Parathyroid adenoma (tissue), 2 donors: ENCODE results near the gene DBNDD1.

Experiments
- H2AFZ ChIP-seq: fragments of 300-600 bp; sonication (generic); one replicate; pipeline ENCODE4 v1.7.0; 2017; ENCODE audit warnings: antibody characterized with exemption, mild to moderate bottlenecking
- H3K27ac ChIP-seq: fragments of 300-600 bp; sonication (generic); one replicate; pipeline ENCODE4 v1.7.0; 2017
- H3K27me3 ChIP-seq: fragments of 300-600 bp; sonication (generic); one replicate; pipeline ENCODE4 v1.7.0; 2017; ENCODE audit warnings: low read length; ENCODE audit not compliant: control insufficient read depth, insufficient read depth
- H3K36me3 ChIP-seq: fragments of 300-600 bp; sonication (generic); one replicate; pipeline ENCODE4 v1.7.0; 2017; ENCODE audit warnings: low read length; ENCODE audit not compliant: control insufficient read depth, insufficient read depth
- H3K4me1 ChIP-seq: fragments of 300-600 bp; sonication (generic); one replicate; pipeline ENCODE4 v1.7.0; 2017; ENCODE audit warnings: control low read depth
- H3K4me2 ChIP-seq: fragments of 300-600 bp; sonication (generic); one replicate; pipeline ENCODE4 v1.7.0; 2017; ENCODE audit warnings: low read length
- H3K4me3 ChIP-seq: fragments of 300-600 bp; sonication (generic); one replicate; pipeline ENCODE4 v1.7.0; 2017; ENCODE audit warnings: low read depth, low read length
- H3K79me2 ChIP-seq: fragments of 300-600 bp; sonication (generic); one replicate; pipeline ENCODE4 v1.7.0; 2017; ENCODE audit warnings: control low read depth
- H3K9ac ChIP-seq: fragments of 300-600 bp; sonication (generic); one replicate; pipeline ENCODE4 v1.7.0; 2017; ENCODE audit warnings: mild to moderate bottlenecking
- H3K9me3 ChIP-seq: fragments of 300-600 bp; sonication (generic); one replicate; pipeline ENCODE4 v1.7.0; 2017; ENCODE audit warnings: low read length; ENCODE audit not compliant: control insufficient read depth
- CTCF ChIP-seq: fragments of 300-600 bp; sonication (generic); IDR thresholded peaks from one replicate; pipeline ENCODE4 v1.7.0; 2017; ENCODE audit warnings: antibody characterized with exemption, mild to moderate bottlenecking
- donor health status: primary hyperparathyroidism.

DBNDD1 gene

GRCh38 chr16:89983536-89983935 is 35.7 kb downstream of the DBNDD1 start:
- Histone ChIP-seq H3K79me2 (no peaks in the 10 kb centered on the region), H3K4me1 (no peaks in the 10 kb centered on the region), H2AFZ (no peak overlapping the region), H3K36me3 (no peaks in the 10 kb centered on the region), H3K4me3 (no peak overlapping the region), H3K27me3 (no peaks in the 10 kb centered on the region), H3K4me2 (no peak overlapping the region), H3K27ac (no peak overlapping the region), H3K9me3 (no peaks in the 10 kb centered on the region), H3K9ac (no peak overlapping the region)
- TF ChIP-seq CTCF = no peak

GRCh38 chr16:89982318-89982717 is 36.9 kb downstream of the DBNDD1 start:
- TF ChIP-seq CTCF = no peak
- Histone ChIP-seq H3K4me3 (no peak overlapping the region), H3K9ac (no peak overlapping the region), H3K4me2 (no peak overlapping the region), H3K9me3 (no peaks in the 10 kb centered on the region), H3K79me2 (peaks cover 10% of the 10 kb centered on the region), H3K36me3 (no peaks in the 10 kb centered on the region), H2AFZ (no peak overlapping the region), H3K4me1 (no peaks in the 10 kb centered on the region), H3K27me3 (no peaks in the 10 kb centered on the region), H3K27ac (no peak overlapping the region)

- no peak overlapping the region for H3K4me3 ChIP-seq
- no peak for TF ChIP-seq CTCF
- no peaks in the 10 kb centered on the region for H3K36me3 ChIP-seq
- H3K27ac ChIP-seq = no peak overlapping the region
- H3K27me3 ChIP-seq = no peaks in the 10 kb centered on the region
- H3K9ac ChIP-seq = no peak overlapping the region
- H3K9me3 ChIP-seq = no peaks in the 10 kb centered on the region
- peaks cover 10% of the 10 kb centered on the region for H3K79me2 ChIP-seq
- no peaks in the 10 kb centered on the region for H3K4me1 ChIP-seq
- no peak overlapping the region for H3K4me2 ChIP-seq
- no peak overlapping the region for H2AFZ ChIP-seq
Measured at GRCh38 chr16:89981414-89981813, 37.8 kb downstream of the DBNDD1 start.

GRCh38 chr16:89974870-89975269 is 44.4 kb downstream of the DBNDD1 start:
- Histone ChIP-seq H3K9ac (no peak overlapping the region), H3K36me3 (no peaks in the 10 kb centered on the region), H3K27ac (no peak overlapping the region), H3K27me3 (no peaks in the 10 kb centered on the region), H3K79me2 (peaks cover 39% of the 10 kb centered on the region), H3K4me2 (no peak overlapping the region), H3K4me3 (no peak overlapping the region), H3K4me1 (peaks cover 10% of the 10 kb centered on the region), H3K9me3 (no peaks in the 10 kb centered on the region), H2AFZ (no peak overlapping the region)
- no peak for TF ChIP-seq CTCF

- Histone ChIP-seq H3K36me3 (no peaks in the 10 kb centered on the region), H3K9ac (no peak overlapping the region), H3K9me3 (no peaks in the 10 kb centered on the region), H3K27ac (no peak overlapping the region), H3K79me2 (peaks cover 39% of the 10 kb centered on the region), H3K4me3 (peak overlapping the region; percentile 94), H2AFZ (no peak overlapping the region), H3K4me1 (peaks cover 10% of the 10 kb centered on the region), H3K4me2 (peak overlapping the region; percentile 99), H3K27me3 (no peaks in the 10 kb centered on the region)
- TF ChIP-seq CTCF = no peak
Measured at GRCh38 chr16:89973654-89974335, 45.5 kb downstream of the DBNDD1 start.
